Activated T-cell treated with anti-CD3 and anti-CD28 coated beads, Interleukin-2, amount 50 U/mL, for 72 hours (primary cell): Measurements from ENCODE around the gene PCYT1B. TPM values are rescaled to one million over a fixed set of nuclear protein-coding genes. Genes with fewer than 3 reads are reported as not detected.
"Not testable (repeated sequence)": the region's sequence is repeated elsewhere in the genome, so short reads cannot be mapped to it uniquely, and the experiment has no call there.

Experiments
- ATAC-seq, 2 donors: fragments of 150-1000 bp; cut with Tn5 transposase; replicated peaks in 1 of 2; 2 replicates each; pipeline ENCODE4 v1.10.0; 2021; ENCODE audit warnings: moderate library complexity in 2 of 2, mild to moderate bottlenecking in 1 of 2
- DNase-seq, 2 donors: peaks; one replicate each; pipeline ENCODE4 v3.0.0; 2021 to 2022; ENCODE audit warnings: mixed read lengths in 1 of 2
- H3K27ac Mint-ChIP-seq: one replicate; pipeline ENCODE4 v1.8.0; 2022; ENCODE audit warnings: mild to moderate bottlenecking, moderate library complexity, mixed read lengths
- H3K27me3 Mint-ChIP-seq: one replicate; pipeline ENCODE4 v1.8.0; 2022; ENCODE audit warnings: low read depth, mixed read lengths
- H3K36me3 Mint-ChIP-seq, 2 donors: one replicate each; pipeline ENCODE4 v1.8.0; 2022; ENCODE audit warnings: mixed read lengths in 2 of 2, mild to moderate bottlenecking in 1 of 2; ENCODE audit not compliant: insufficient read depth in 2 of 2
- H3K4me1 Mint-ChIP-seq: one replicate; pipeline ENCODE4 v1.8.0; 2022; ENCODE audit warnings: low read depth, mixed read lengths
- H3K4me3 Mint-ChIP-seq, 2 donors: one replicate each; pipeline ENCODE4 v1.8.0; 2022; ENCODE audit warnings: mild to moderate bottlenecking in 2 of 2, mixed read lengths in 2 of 2, moderate library complexity in 2 of 2
- H3K9me3 Mint-ChIP-seq, 2 donors: one replicate each; pipeline ENCODE4 v1.8.0; 2022; ENCODE audit warnings: mixed read lengths in 2 of 2
- total RNA-seq, 2 donors: library from RNA; stranded (reverse); gene quantifications; one replicate each; pipeline ENCODE4 v1.2.3, GENCODE V29; 2022

Gene PCYT1B
- total RNA-seq, 2 donors from 2014 or later, result 0.07 to 0.12 TPM

- Mint-ChIP-seq H3K27me3 (peaks cover 6% of the 10 kb centered on the region), H3K27ac (no peak overlapping the region), H3K36me3 (no peaks in the 10 kb centered on the region), H3K9me3 (no peaks in the 10 kb centered on the region), H3K4me1 (no peaks in the 10 kb centered on the region), H3K4me3 (no peak overlapping the region)
- DNase-seq (no peak), ATAC-seq (no peak)
Observed at GRCh38 chrX:24661292-24661691, 14.1 kb upstream of the PCYT1B start.

GRCh38 chrX:24659646-24660045 lies 12.5 kb upstream of the PCYT1B start:
- peaks cover 6% of the 10 kb centered on the region for H3K27me3 Mint-ChIP-seq
- H3K4me1 Mint-ChIP-seq, result no peaks in the 10 kb centered on the region
- no peak overlapping the region for H3K4me3 Mint-ChIP-seq
- H3K36me3 Mint-ChIP-seq, result no peaks in the 10 kb centered on the region
- H3K27ac Mint-ChIP-seq, result no peak overlapping the region
- ATAC-seq (no peak), DNase-seq (no peak)
- no peaks in the 10 kb centered on the region for H3K9me3 Mint-ChIP-seq

GRCh38 chrX:24659106-24659505 lies 12.0 kb upstream of the PCYT1B start:
- Mint-ChIP-seq H3K9me3 (no peaks in the 10 kb centered on the region), H3K4me1 (no peaks in the 10 kb centered on the region), H3K4me3 (no peak overlapping the region), H3K36me3 (no peaks in the 10 kb centered on the region), H3K27ac (no peak overlapping the region), H3K27me3 (peaks cover 6% of the 10 kb centered on the region)
- no peak for ATAC-seq
- DNase-seq, result no peak

- no peak overlapping the region for H3K27ac Mint-ChIP-seq
- peaks cover 9% of the 10 kb centered on the region for H3K27me3 Mint-ChIP-seq
- no peak overlapping the region for H3K4me3 Mint-ChIP-seq
- H3K9me3 Mint-ChIP-seq, result no peaks in the 10 kb centered on the region
- no peaks in the 10 kb centered on the region for H3K4me1 Mint-ChIP-seq
- DNase-seq (no peak), ATAC-seq (no peak)
- H3K36me3 Mint-ChIP-seq, result no peaks in the 10 kb centered on the region
Observed at GRCh38 chrX:24658421-24658820, 11.3 kb upstream of the PCYT1B start.

GRCh38 chrX:24657671-24658386 lies 10.7 kb upstream of the PCYT1B start:
- Mint-ChIP-seq H3K27ac (no peak overlapping the region), H3K36me3 (no peaks in the 10 kb centered on the region), H3K4me3 (no peak overlapping the region), H3K27me3 (peaks cover 15% of the 10 kb centered on the region), H3K4me1 (no peaks in the 10 kb centered on the region), H3K9me3 (no peaks in the 10 kb centered on the region)
- no peak for ATAC-seq
- no peak for DNase-seq

- not testable (repeated sequence) for DNase-seq, H3K9me3 Mint-ChIP-seq, H3K4me3 Mint-ChIP-seq, H3K4me1 Mint-ChIP-seq, ATAC-seq, H3K27ac Mint-ChIP-seq, H3K36me3 Mint-ChIP-seq
- H3K27me3 Mint-ChIP-seq, result peaks cover 16% of the 10 kb centered on the region
Observed at GRCh38 chrX:24655679-24656078, 8.5 kb upstream of the PCYT1B start.

GRCh38 chrX:24651783-24652182 lies 4.6 kb upstream of the PCYT1B start:
- H3K9me3 Mint-ChIP-seq, result no peaks in the 10 kb centered on the region
- no peak overlapping the region for H3K27ac Mint-ChIP-seq
- no peaks in the 10 kb centered on the region for H3K36me3 Mint-ChIP-seq
- H3K4me3 Mint-ChIP-seq, result no peak overlapping the region
- ATAC-seq (no peak), DNase-seq (no peak)
- H3K27me3 Mint-ChIP-seq, result peaks cover 37% of the 10 kb centered on the region
- H3K4me1 Mint-ChIP-seq, result peaks cover 13% of the 10 kb centered on the region

GRCh38 chrX:24648495-24648894 lies 1.3 kb upstream of the PCYT1B start:
- Mint-ChIP-seq H3K4me1 (peaks cover 13% of the 10 kb centered on the region), H3K36me3 (no peaks in the 10 kb centered on the region), H3K4me3 (no peak overlapping the region), H3K9me3 (no peaks in the 10 kb centered on the region), H3K27ac (no peak overlapping the region), H3K27me3 (peaks cover 48% of the 10 kb centered on the region)
- DNase-seq (no peak), ATAC-seq (no peak)

GRCh38 chrX:24646745-24647182 lies 383 bp downstream of the PCYT1B start:
- peak overlapping the region; percentile 76 to 84 for H3K4me3 Mint-ChIP-seq
- H3K27me3 Mint-ChIP-seq, result peaks cover 40% of the 10 kb centered on the region
- DNase-seq, result no peak
- H3K4me1 Mint-ChIP-seq, result peaks cover 13% of the 10 kb centered on the region
- no peaks in the 10 kb centered on the region for H3K36me3 Mint-ChIP-seq
- ATAC-seq, result peak; percentile 11 to 30
- no peaks in the 10 kb centered on the region for H3K9me3 Mint-ChIP-seq
- no peak overlapping the region for H3K27ac Mint-ChIP-seq

- H3K27ac Mint-ChIP-seq, result no peak overlapping the region
- no peaks in the 10 kb centered on the region for H3K9me3 Mint-ChIP-seq
- peak overlapping the region in 1 of 2 donors; percentile 49 for H3K4me3 Mint-ChIP-seq
- no peak for DNase-seq
- no peaks in the 10 kb centered on the region for H3K36me3 Mint-ChIP-seq
- ATAC-seq, result no peak
- H3K4me1 Mint-ChIP-seq, result peaks cover 13% of the 10 kb centered on the region
- peaks cover 42% of the 10 kb centered on the region for H3K27me3 Mint-ChIP-seq
Observed at GRCh38 chrX:24646006-24646405, 1.1 kb downstream of the PCYT1B start.

- Mint-ChIP-seq H3K9me3 (no peaks in the 10 kb centered on the region), H3K27ac (no peak overlapping the region), H3K27me3 (peaks cover 41% of the 10 kb centered on the region), H3K36me3 (no peaks in the 10 kb centered on the region), H3K4me3 (no peak overlapping the region), H3K4me1 (peaks cover 13% of the 10 kb centered on the region)
- ATAC-seq (no peak), DNase-seq (no peak)
Observed at GRCh38 chrX:24643116-24643515, 4.0 kb downstream of the PCYT1B start.

GRCh38 chrX:24629701-24630100 lies 17.4 kb downstream of the PCYT1B start:
- ATAC-seq, result no peak
- Mint-ChIP-seq H3K9me3 (no peaks in the 10 kb centered on the region), H3K36me3 (no peaks in the 10 kb centered on the region), H3K27ac (no peak overlapping the region), H3K4me1 (no peaks in the 10 kb centered on the region), H3K4me3 (no peak overlapping the region), H3K27me3 (peaks cover 37% of the 10 kb centered on the region)
- DNase-seq, result no peak

GRCh38 chrX:24619647-24620046 lies 27.5 kb downstream of the PCYT1B start:
- Mint-ChIP-seq H3K27me3 (peaks cover 22% of the 10 kb centered on the region), H3K4me3 (no peak overlapping the region), H3K36me3 (no peaks in the 10 kb centered on the region), H3K9me3 (peaks cover 0 to 1% of the 10 kb centered on the region in 2 donors), H3K27ac (no peak overlapping the region), H3K4me1 (no peaks in the 10 kb centered on the region)
- no peak for ATAC-seq
- DNase-seq, result no peak

GRCh38 chrX:24610516-24610915 lies 36.6 kb downstream of the PCYT1B start:
- Mint-ChIP-seq H3K9me3 (no peaks in the 10 kb centered on the region), H3K4me3 (no peak overlapping the region), H3K27me3 (peaks cover 21% of the 10 kb centered on the region), H3K4me1 (no peaks in the 10 kb centered on the region), H3K36me3 (no peaks in the 10 kb centered on the region), H3K27ac (no peak overlapping the region)
- no peak for ATAC-seq
- DNase-seq, result no peak
